GM12801 (cell line): Measurements from ENCODE around the gene GPAM.

Experiments
- TF ChIP-seq, protein P1 (sequence below): IDR thresholded peaks from one replicate; pipeline ENCODE4 v1.5.1; 2011; ENCODE audit warnings: control low read depth; ENCODE audit not compliant: insufficient read length; ENCODE audit errors: extremely low read depth

GPAM gene

GRCh38 chr10:112135604-112136003 lies 48.0 kb downstream of the GPAM start:
- TF ChIP-seq, protein P1, sequence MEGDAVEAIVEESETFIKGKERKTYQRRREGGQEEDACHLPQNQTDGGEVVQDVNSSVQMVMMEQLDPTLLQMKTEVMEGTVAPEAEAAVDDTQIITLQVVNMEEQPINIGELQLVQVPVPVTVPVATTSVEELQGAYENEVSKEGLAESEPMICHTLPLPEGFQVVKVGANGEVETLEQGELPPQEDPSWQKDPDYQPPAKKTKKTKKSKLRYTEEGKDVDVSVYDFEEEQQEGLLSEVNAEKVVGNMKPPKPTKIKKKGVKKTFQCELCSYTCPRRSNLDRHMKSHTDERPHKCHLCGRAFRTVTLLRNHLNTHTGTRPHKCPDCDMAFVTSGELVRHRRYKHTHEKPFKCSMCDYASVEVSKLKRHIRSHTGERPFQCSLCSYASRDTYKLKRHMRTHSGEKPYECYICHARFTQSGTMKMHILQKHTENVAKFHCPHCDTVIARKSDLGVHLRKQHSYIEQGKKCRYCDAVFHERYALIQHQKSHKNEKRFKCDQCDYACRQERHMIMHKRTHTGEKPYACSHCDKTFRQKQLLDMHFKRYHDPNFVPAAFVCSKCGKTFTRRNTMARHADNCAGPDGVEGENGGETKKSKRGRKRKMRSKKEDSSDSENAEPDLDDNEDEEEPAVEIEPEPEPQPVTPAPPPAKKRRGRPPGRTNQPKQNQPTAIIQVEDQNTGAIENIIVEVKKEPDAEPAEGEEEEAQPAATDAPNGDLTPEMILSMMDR: no peak

DNA sequence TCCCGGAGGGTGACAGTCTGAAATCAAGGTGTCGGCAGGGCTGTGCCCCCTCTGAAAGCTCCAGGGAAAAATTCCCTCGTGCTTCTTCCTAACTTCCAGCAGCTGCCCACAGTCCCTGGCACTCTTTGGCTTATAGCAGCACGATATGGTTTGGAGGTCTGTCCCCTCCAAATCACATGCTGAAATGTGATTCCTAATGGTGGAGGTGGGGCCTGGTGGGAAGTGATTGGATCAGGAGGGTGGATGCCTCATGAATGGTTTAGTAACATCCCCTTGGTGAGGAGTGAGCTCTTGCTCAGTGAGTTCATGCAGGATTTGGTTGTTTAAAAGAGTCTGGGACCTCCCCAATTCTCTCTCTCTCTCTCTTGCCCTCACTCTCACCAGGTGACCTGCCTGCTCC lies 51.1 kb downstream of the GPAM start:
- TF ChIP-seq, protein P1: no peak

DNA sequence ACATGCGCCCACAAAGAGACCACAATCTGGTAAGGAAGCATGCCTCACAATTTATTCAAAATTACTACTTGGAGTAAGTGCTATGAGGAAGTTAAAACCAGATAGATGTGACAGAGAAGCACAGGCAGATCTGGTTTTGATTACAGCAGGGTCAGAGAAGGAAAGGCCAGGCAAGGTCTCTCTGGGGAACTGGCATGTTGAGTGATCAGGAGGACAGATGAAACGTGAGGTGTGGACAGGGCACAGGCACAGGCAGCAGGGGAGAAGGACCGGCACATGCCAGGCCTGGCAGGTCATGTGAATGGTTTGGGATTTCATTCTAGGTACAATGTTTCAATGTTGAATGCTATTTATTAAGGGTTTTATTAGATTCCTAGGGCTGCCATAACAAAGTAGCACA lies 51.6 kb downstream of the GPAM start:
- TF ChIP-seq, protein P1: no peak

GRCh38 chr10:112131346-112131745 lies 52.2 kb downstream of the GPAM start:
- TF ChIP-seq, protein P1: no peak

GRCh38 chr10:112126901-112127300 lies 56.7 kb downstream of the GPAM start:
- TF ChIP-seq, protein P1: no peak

DNA sequence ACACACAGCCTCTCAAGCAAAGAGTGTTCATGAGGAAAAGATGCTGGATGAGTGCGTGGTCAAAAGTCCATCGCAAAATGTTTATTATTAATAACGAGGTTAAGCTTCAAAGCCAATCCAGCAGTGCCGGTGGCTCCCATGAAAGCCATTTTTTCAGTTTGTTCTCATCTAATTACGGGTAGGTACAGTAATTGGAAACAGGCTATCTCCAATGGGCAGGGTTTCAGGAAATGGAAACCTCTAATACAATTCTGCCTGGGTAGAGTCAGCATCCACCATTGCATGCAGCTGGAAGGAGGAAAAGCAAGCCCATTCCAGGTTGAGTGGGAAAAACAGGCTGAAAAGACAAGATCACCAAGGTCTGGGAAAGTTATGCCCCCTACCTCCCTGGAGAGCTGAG lies 57.4 kb downstream of the GPAM start:
- TF ChIP-seq, protein P1: no peak

GRCh38 chr10:112124866-112125265 lies 58.7 kb downstream of the GPAM start:
- TF ChIP-seq, protein P1: no peak

DNA sequence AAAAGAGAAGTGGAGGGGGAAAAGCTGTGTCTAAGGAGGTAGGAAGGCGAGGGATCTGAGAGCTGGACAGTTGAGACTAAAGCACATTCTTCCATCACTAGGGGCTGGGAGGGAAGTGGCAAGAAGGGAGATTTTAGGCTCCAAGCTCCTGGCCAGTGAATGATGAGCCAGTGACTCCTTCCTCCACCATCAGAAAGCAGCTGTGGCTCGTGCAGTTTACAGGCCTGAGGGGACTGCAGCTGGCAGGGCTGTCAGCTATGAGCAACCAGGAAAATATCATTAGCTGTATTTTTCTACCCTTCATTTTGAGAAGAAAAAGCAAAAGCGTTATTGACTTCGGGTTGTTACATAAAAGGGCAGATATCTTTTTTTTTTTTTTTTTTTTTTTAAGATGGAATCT lies 60.7 kb downstream of the GPAM start:
- TF ChIP-seq, protein P1: no peak
